HuH-7 (cell line): ENCODE results near the gene GZMM.

Experiments
- DNase-seq: peaks from one replicate; pipeline ENCODE4 v3.0.0; 2011; ENCODE audit warnings: low spot score

GZMM gene

DNA sequence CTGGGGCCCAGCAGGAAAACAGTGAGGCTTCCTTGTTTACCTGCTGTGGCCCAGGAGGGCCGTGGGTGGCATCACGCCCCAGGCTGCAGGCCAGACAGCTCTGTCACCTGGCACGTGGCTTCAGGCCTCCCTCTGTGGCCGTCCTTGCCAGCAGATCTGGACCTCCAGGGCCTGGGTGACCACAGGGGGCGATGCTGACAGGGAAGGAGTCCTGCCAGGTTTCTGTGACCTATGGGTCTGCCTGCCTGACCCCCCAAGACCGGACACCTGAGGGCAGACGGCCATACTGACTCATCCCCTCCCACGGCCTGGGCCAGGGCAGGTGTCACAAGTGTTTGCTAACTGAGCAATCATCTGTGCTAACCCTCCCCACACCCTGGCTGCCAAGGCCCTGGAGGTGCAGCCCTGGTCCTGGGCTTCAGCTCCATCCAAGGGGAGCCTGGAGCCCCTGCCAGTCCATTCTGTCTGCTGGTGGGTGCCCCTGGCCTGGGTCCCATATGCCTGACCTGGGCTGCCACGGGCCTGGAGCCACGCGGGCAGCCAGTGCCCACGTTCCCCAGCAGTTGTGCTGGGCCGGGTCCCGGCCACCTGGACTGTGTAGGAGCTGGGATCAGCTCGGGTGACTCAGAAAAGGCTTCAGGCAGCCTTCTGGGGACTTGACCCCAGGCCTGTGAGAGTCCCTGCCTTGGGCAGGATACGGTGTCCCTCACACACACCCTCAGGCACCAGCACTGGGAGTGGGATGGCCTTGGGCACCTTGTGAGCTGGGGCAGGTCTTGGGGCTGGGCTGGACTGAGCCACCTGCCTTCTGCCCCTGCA, 8.6 kb upstream of the GZMM start:
- DNase-seq = no peak

GRCh38 chr19:536031-536880, 7.6 kb upstream of the GZMM start:
- no peak for DNase-seq

- no peak for DNase-seq
Observed at GRCh38 chr19:536881-537404, 6.9 kb upstream of the GZMM start.

GRCh38 chr19:538641-539428, 5.0 kb upstream of the GZMM start:
- DNase-seq = no peak

- no peak for DNase-seq
Observed at GRCh38 chr19:539429-540030, 4.3 kb upstream of the GZMM start.

GRCh38 chr19:540867-541637, 2.8 kb upstream of the GZMM start:
- no peak for DNase-seq

DNA sequence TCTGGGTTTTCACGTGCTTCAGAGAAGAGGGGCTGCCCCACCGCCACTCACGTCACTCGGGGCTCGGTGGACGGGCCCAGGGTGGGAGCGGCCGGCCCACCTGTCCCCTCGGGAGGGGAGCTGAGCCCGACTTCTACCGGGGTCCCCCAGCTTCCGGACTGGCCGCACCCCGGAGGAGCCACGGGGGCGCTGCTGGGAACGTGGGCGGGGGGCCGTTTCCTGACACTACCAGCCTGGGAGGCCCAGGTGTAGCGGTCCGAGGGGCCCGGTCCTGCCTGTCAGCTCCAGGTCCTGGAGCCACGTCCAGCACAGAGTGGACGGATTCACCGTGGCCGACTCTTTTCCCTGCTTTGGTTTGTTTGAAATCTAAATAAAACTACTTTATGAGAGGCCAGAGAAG, 2.2 kb upstream of the GZMM start:
- DNase-seq = no peak

GRCh38 chr19:542173-542866, 1.5 kb upstream of the GZMM start:
- no peak for DNase-seq

- DNase-seq = no peak
Observed at GRCh38 chr19:547117-547516, 3.3 kb downstream of the GZMM start.

DNA sequence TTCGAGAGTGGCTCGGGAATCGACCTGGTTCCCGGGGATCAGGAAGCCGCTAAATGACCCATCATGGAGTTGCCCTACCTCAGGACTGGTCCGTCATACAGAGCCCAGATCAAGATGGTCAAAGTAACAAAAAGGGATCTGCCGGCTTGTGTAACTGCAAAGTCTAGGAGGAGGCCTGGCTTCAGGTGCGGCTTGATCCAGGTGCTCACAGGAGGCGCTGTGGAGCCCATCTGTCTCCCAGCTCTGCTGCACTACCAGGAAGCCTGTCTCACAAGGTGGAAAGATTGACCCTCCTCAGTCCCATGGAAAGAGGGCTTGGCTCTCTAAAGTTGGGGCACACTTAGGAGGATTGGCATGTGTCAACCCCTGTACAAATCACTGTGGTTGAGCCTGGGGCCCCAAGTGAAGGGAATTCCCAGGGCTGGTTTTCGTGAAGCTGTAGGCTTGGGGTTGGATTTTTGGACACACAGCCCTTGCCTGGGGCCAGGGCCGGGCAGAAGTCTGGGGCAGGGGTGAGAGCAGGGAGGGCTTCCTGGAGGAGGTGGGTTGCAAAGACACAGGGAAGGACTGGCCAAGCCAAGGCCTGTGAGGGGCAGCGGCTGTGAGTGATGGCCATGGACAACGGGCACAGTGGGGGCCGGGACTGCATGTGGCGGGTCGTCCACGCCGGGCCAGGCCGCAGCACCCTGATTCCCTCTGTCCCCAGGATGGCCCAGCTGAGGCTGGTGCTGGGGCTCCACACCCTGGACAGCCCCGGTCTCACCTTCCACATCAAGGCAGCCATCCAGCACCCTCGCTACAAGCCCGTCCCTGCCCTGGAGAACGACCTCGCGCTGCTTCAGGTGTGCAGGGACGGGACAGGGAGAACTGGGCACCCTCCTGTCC, 4.2 kb downstream of the GZMM start:
- no peak for DNase-seq

DNA sequence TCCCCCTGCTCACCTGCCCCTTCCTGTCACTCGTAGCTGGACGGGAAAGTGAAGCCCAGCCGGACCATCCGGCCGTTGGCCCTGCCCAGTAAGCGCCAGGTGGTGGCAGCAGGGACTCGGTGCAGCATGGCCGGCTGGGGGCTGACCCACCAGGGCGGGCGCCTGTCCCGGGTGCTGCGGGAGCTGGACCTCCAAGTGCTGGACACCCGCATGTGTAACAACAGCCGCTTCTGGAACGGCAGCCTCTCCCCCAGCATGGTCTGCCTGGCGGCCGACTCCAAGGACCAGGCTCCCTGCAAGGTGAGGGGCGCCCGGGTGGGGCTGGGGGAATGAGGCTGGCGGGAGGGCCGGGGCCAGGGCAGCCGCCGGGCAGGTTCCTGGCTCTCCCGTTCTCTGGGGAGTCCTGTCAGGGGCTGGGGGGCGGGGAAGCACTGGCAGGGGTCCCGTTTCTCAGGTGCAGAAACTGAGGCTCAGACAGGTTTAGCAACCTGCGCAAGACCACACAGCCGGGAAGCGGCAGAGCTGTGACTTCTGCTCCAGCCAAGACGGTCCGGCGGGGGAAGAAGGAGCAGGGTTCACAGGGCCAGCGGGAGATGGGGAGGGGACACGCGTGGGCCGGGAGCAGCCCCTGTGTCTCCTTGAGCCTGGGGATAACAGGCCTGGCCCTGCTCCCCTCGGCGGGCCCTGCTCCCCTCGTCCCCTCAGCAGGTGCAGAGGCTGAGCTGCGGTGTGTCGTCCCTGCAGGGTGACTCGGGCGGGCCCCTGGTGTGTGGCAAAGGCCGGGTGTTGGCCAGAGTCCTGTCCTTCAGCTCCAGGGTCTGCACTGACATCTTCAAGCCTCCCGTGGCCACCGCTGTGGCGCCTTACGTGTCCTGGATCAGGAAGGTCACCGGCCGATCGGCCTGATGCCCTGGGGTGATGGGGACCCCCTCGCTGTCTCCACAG, 5.3 kb downstream of the GZMM start:
- DNase-seq = no peak

DNA sequence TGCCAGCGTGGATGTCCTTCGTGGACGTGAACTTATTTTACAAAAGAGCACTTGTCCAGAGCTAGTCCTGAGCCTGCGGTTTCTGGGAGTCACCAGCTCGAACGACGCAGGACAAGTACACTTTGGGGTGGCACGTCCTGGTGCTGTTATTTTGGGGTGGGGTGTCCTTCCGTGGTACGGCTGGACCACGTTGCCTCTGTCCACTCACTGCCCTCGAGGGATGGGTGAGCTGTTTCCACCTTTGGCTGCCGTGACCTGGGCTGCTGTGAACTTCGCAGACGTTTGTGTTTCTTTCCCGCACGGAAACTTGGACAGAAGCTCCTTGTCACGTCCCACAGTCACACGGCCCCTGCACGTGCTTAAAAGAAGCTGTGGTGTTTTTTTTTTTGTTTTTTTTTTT, 11.0 kb downstream of the GZMM start:
- no peak for DNase-seq

DNA sequence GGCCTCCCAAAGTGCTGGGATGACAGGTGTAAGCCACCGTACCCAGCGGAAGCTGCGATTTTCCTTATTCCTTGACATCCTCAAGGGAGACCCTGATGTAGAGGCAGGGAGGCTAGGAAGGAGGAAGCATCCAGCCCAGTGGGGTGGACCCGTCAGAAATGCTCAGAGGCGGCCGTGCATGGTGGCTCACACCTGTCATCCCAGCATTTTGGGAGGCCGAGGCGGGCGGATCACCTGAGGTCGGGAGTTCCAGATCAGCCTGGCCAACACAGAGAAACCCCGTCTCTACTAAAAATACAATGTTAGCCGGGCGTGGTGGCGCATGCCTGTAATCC, 11.6 kb downstream of the GZMM start:
- no peak for DNase-seq

GRCh38 chr19:556611-557382, 12.9 kb downstream of the GZMM start:
- DNase-seq = no peak

- no peak for DNase-seq
Observed at GRCh38 chr19:558770-559439, 15.1 kb downstream of the GZMM start.

DNA sequence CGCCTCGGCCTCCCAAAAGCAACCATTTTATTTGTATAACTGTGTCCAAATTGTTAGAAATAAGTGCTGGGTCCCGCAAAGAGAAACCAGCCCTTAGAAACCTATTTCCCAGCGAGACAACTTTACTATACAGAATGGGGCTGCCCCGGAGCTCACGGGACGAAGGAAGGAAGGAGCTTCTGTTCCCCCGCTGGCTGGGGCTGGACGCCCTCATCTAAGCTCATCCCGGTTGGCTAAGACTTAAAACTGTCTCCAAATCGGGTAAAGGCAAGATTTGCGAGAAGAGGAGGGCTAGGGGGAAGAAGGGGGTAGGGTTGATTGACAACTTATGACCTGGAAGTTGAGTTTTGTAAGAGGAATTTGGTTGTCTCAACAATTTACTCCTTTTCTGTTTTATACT, 16.3 kb downstream of the GZMM start:
- DNase-seq = no peak

GRCh38 chr19:566403-566802, 22.6 kb downstream of the GZMM start:
- peak; percentile 68 for DNase-seq
